Subcutaneous adipose tissue (tissue), 4 donors: ENCODE results near the gene TAOK1. TPM values are rescaled to one million over a fixed set of nuclear protein-coding genes. Genes with fewer than 3 reads are reported as not detected.

Source experiments
- CTCF ChIP-seq: fragments of 450-650 bp; IDR thresholded peaks from one replicate; pipeline ENCODE4 v1.5.1; 2016; ENCODE audit warnings: low read depth, mild to moderate bottlenecking, control low read depth, antibody characterized with exemption, moderate library complexity
- small RNA-seq: library from RNA; depleted of rRNA; stranded (forward); fragments of <200 nt; gene quantifications from one replicate; pipeline ENCODE3, GENCODE V24; 2016
- total RNA-seq, 4 donors: library from RNA; depleted of rRNA; stranded (reverse); fragments of >200 nt; gene quantifications; one replicate each; pipeline ENCODE4 v1.1.0, GENCODE V29; 2016

TAOK1 gene
- total RNA-seq, 4 donors from 2014 or later: 64.8 to 106 (median 79.1) TPM

DNA sequence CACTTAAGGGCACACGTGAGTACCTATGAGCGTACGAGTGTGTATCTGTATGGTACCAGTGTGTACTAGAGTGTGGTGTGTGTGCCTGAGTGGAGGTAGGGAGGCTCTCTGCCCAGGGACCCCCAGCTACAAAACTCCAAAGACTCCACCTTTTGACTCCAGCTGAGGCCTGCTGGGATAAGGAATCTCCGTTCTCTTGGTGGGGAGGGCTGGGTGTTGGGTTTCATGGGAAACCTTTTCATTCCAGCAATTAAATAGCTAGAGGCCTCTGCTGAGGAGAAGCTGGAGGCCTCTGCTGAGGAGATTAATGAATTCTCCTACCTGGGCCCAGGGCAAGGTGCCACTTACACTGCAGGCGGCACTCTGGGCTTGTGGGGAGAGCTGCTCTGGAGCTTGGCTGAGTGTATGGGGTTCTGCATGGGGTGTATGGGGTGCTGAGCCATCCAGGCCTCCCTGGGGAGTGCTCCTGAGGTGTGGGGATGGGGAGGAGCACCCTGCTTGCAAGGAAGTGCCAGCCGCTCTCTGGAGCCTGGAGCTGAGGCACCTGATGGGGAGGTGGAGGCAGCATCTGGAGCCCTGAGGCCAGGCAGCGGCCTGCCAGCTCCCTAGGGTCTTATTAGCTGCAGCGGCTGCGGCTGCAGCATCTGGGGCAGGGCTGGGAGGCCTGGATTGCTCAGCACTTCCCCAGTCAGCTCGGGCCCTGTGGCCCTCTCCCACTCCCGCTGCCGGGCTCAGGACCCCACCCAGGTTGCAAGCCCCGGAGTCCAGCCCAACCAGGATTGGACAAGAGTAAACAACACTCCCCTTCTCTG lies 207.4 kb downstream of the TAOK1 start:
- TF ChIP-seq CTCF: no peak

Small RNAs within 50 kb of the gene (small RNA-seq; reads per million reads assigned to genes)
- not detected for gene RNU4-34P
- not detected for gene RNU6-1034P
- not detected for gene RNU6-711P

Other genes starting within 250 kb of the TAOK1 start
- gene MYO18A, start 210.0 kb upstream of the TAOK1 start, total RNA-seq: 10 to 100 TPM; 14.5 to 72.3 (median 50.8) TPM
- not detected for gene CRYBA1, start 143.5 kb upstream of the TAOK1 start, total RNA-seq
- 10 to 100 TPM; 32.4 to 45.2 (median 39.4) TPM for gene NUFIP2, start 96.2 kb upstream of the TAOK1 start, total RNA-seq
- gene ABHD15, start 176.7 kb downstream of the TAOK1 start, total RNA-seq: 10 to 100 TPM; 25.2 to 88.9 (median 30.6) TPM
- 100 to 1,000 TPM in 1 of 4 donors, 10 to 100 TPM in 3; 32.1 to 150 (median 78.2) TPM for gene TP53I13, start 178.3 kb downstream of the TAOK1 start, total RNA-seq
- gene GIT1, start 199.3 kb downstream of the TAOK1 start, total RNA-seq: 10 to 100 TPM; 19.5 to 62.9 (median 30.8) TPM
- 10 to 100 TPM in 2 of 4 donors, 1 to 10 TPM in 2; 6.8 to 19.4 (median 13.0) TPM for gene ANKRD13B, start 202.8 kb downstream of the TAOK1 start, total RNA-seq
- 10 to 100 TPM in 3 of 4 donors, 1 to 10 TPM in 1; 9.3 to 39.6 (median 32.4) TPM for gene CORO6, start 232.5 kb downstream of the TAOK1 start, total RNA-seq